K562 (cell line): Measurements from ENCODE around the gene BIRC5. TPM values are rescaled to one million over a fixed set of nuclear protein-coding genes. Genes with fewer than 3 reads are reported as not detected.

ENCODE experiments used
- CREB3L1 ChIP-seq: fragments of 450-650 bp; IDR thresholded peaks from 2 replicates; pipeline ENCODE4 v1.6.1; 2014; ENCODE audit warnings: low read depth, mild to moderate bottlenecking, moderate library complexity, borderline replicate concordance
- FOXO4 ChIP-seq: fragments of 450-650 bp; formaldehyde crosslinking; IDR thresholded peaks from 2 replicates; pipeline ENCODE4 v1.4.0; 2020; ENCODE audit warnings: mild to moderate bottlenecking, moderate library complexity
- HDAC2 ChIP-seq: fragments of 450-650 bp; IDR thresholded peaks from 2 replicates; pipeline ENCODE4 v1.6.1; 2016; ENCODE audit warnings: mild to moderate bottlenecking
- PRDM10 ChIP-seq: fragments of 450-650 bp; IDR thresholded peaks from 2 replicates; pipeline ENCODE4 v1.6.1; 2018; ENCODE audit not compliant: partially characterized antibody
- SAFB2 ChIP-seq: fragments of 200-400 bp; formaldehyde crosslinking; IDR thresholded peaks from 2 replicates; pipeline ENCODE4 v1.6.1; 2018; ENCODE audit warnings: borderline replicate concordance, low read length, low read depth, moderate library complexity; ENCODE audit not compliant: severe bottlenecking
- SAP30 ChIP-seq: fragments of 200-600 bp; sonication (generic); IDR thresholded peaks from 2 replicates; pipeline ENCODE4 v1.6.1; 2012; ENCODE audit warnings: borderline replicate concordance, low read depth, mild to moderate bottlenecking, moderate library complexity, low read length, control low read depth, inconsistent platforms; ENCODE audit not compliant: insufficient read depth, poor library complexity, severe bottlenecking
- SMARCB1 ChIP-seq: IDR thresholded peaks from 2 replicates; pipeline ENCODE4 v1.6.1; 2011; ENCODE audit warnings: improper control_type of control experiment, low read depth; ENCODE audit not compliant: insufficient read length
- ZBTB34 ChIP-seq: fragments of 250-450 bp; sonication (Bioruptor Pico); IDR thresholded peaks from 2 replicates; pipeline ENCODE4 v1.8.0; 2021; ENCODE audit warnings: mild to moderate bottlenecking, moderate library complexity
- ZNF449 ChIP-seq: fragments of 250-450 bp; sonication (Bioruptor Pico); IDR thresholded peaks from 2 replicates; pipeline ENCODE4 v1.8.0; 2022; ENCODE audit warnings: moderate library complexity, mild to moderate bottlenecking, inconsistent platforms
- ZNF77 ChIP-seq: fragments of 250-450 bp; sonication (Bioruptor Pico); IDR thresholded peaks from 2 replicates; pipeline ENCODE4 v1.5.0; 2020
- ZNF830 ChIP-seq: fragments of 250-450 bp; sonication (Bioruptor Pico); IDR thresholded peaks from 2 replicates; pipeline ENCODE4 v1.5.0; 2021; ENCODE audit warnings: mild to moderate bottlenecking
- ZZZ3 ChIP-seq: fragments of 450-650 bp; IDR thresholded peaks from 2 replicates; pipeline ENCODE4 v1.6.1; 2016; ENCODE audit warnings: antibody characterized with exemption, mild to moderate bottlenecking, moderate library complexity
- polyA plus RNA-seq, 8 experiments: library from polyadenylated mRNA; depleted of rRNA in 4 of 8; stranded (reverse) in 5 of 8; unstranded in 3 of 8; fragments of >200 nt; fragmentation: Nextera tagmentation in 2 of 8; fragmentation: Illumina TruSeq in 1 of 8; extraction: Ambion mirVana in 2 of 8; extraction: Trizol in 1 of 8; gene quantifications; 2 replicates each; pipeline versions ENCODE4 v1.2.1 to v1.2.3, GENCODE V29; 2011 to 2014; ENCODE audit warnings: inconsistent platforms in 1 of 8, missing spikeins in 1 of 8
- total RNA-seq, 7 experiments: library from RNA; depleted of rRNA in 6 of 7; stranded (reverse); fragments of >200 nt in 6 of 7; fragmentation: Illumina TruSeq in 2 of 7; extraction: Trizol in 2 of 7; gene quantifications; 2 replicates each; pipeline versions ENCODE4 v1.2.1 to v1.2.3, GENCODE V29; 2011 to 2021; ENCODE audit warnings: low replicate concordance in 1 of 7
- TF ChIP-seq, protein P1 (sequence below): fragments of 250-450 bp; sonication (Bioruptor Pico); IDR thresholded peaks from 2 replicates; pipeline ENCODE4 v1.4.0; 2020; ENCODE audit warnings: mild to moderate bottlenecking, moderate library complexity, borderline replicate concordance

Gene BIRC5
- total and polyA plus RNA-seq, 9 of the 15 experiments (the other 6 are each of a cell fraction or from before 2014, with no cell fraction given) = 64.4 to 140 (median 101) TPM

- TF ChIP-seq, protein P1, sequence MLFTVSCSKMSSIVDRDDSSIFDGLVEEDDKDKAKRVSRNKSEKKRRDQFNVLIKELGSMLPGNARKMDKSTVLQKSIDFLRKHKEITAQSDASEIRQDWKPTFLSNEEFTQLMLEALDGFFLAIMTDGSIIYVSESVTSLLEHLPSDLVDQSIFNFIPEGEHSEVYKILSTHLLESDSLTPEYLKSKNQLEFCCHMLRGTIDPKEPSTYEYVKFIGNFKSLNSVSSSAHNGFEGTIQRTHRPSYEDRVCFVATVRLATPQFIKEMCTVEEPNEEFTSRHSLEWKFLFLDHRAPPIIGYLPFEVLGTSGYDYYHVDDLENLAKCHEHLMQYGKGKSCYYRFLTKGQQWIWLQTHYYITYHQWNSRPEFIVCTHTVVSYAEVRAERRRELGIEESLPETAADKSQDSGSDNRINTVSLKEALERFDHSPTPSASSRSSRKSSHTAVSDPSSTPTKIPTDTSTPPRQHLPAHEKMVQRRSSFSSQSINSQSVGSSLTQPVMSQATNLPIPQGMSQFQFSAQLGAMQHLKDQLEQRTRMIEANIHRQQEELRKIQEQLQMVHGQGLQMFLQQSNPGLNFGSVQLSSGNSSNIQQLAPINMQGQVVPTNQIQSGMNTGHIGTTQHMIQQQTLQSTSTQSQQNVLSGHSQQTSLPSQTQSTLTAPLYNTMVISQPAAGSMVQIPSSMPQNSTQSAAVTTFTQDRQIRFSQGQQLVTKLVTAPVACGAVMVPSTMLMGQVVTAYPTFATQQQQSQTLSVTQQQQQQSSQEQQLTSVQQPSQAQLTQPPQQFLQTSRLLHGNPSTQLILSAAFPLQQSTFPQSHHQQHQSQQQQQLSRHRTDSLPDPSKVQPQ (CRISPR knock-in tag) = no peak
- no peak for TF ChIP-seq CREB3L1
- no peak for TF ChIP-seq ZZZ3
- no peak for TF ChIP-seq ZNF830 (CRISPR knock-in tag)
- TF ChIP-seq ZNF77 (CRISPR knock-in tag) = no peak
- TF ChIP-seq FOXO4 (CRISPR knock-in tag) = no peak
- TF ChIP-seq ZNF449 (CRISPR knock-in tag) = no peak
- no peak for TF ChIP-seq SAP30
- no peak for TF ChIP-seq SMARCB1
- no peak for TF ChIP-seq PRDM10
- TF ChIP-seq SAFB2 = no peak
- TF ChIP-seq HDAC2 = no peak
- no peak for TF ChIP-seq ZBTB34 (CRISPR knock-in tag)
Measured at GRCh38 chr17:78250891-78251772, 37.1 kb downstream of the BIRC5 start (continued).
